GM18951 (cell line): Measurements from ENCODE around the gene ABCG8.

Experiments used
- POLR2A ChIP-seq: IDR thresholded peaks from 4 replicates; pipeline ENCODE4 v1.6.1; 2011; ENCODE audit warnings: mild to moderate bottlenecking; ENCODE audit not compliant: insufficient read length, insufficient read depth; ENCODE audit errors: extremely low read depth
- in situ Hi-C: fragments of 300-500 bp; cut with MboI; formaldehyde crosslinking; loops from one replicate; pipeline ENCODE4 v1.12.0; 2022; ENCODE audit warnings: low sequenced_read_pairs, mixed read lengths, inconsistent platforms; ENCODE audit not compliant: unreplicated experiment

The ABCG8 gene

GRCh38 chr2:43855292-43855691 is 16.5 kb downstream of the ABCG8 start:
- no peak for TF ChIP-seq POLR2A
- in situ Hi-C loops = no loop called here

GRCh38 chr2:43872151-43872550 is 33.4 kb downstream of the ABCG8 start:
- TF ChIP-seq POLR2A = no peak
- in situ Hi-C loops = no loop called here

GRCh38 chr2:43874776-43875451 is 36.1 kb downstream of the ABCG8 start:
- in situ Hi-C loops = no loop called here
- no peak for TF ChIP-seq POLR2A

GRCh38 chr2:43877782-43878464 is 39.2 kb downstream of the ABCG8 start:
- no peak for TF ChIP-seq POLR2A
- in situ Hi-C loops = no loop called here

- TF ChIP-seq POLR2A = no peak
- in situ Hi-C loops = no loop called here
These were observed 40.5 kb downstream of the ABCG8 start for GRCh38 chr2:43879261-43879660.

GRCh38 chr2:43880471-43880870 is 41.7 kb downstream of the ABCG8 start:
- TF ChIP-seq POLR2A = no peak
- in situ Hi-C loops = no loop called here

- in situ Hi-C loops = no loop called here
These were observed 42.2 kb downstream of the ABCG8 start for GRCh38 chr2:43880952-43881351.

GRCh38 chr2:43882312-43882711 is 43.5 kb downstream of the ABCG8 start:
- TF ChIP-seq POLR2A = no peak
- in situ Hi-C loops = no loop called here

More at GRCh38 chr2:43880952-43881351, 42.2 kb downstream of the ABCG8 start:
- no peak for TF ChIP-seq POLR2A

- TF ChIP-seq POLR2A = no peak
- in situ Hi-C loops = no loop called here
These were observed 45.9 kb downstream of the ABCG8 start for GRCh38 chr2:43884689-43885088.

GRCh38 chr2:43885132-43885632 is 46.4 kb downstream of the ABCG8 start:
- in situ Hi-C loops = no loop called here
- no peak for TF ChIP-seq POLR2A

GRCh38 chr2:43887176-43887575 is 48.4 kb downstream of the ABCG8 start:
- in situ Hi-C loops = no loop called here

GRCh38 chr2:43889416-43889815 is 50.6 kb downstream of the ABCG8 start:
- no peak for TF ChIP-seq POLR2A

More at GRCh38 chr2:43887176-43887575, 48.4 kb downstream of the ABCG8 start:
- TF ChIP-seq POLR2A = no peak

GRCh38 chr2:43890855-43891254 is 52.1 kb downstream of the ABCG8 start:
- in situ Hi-C loops = no loop called here
- TF ChIP-seq POLR2A = no peak

More at GRCh38 chr2:43889416-43889815, 50.6 kb downstream of the ABCG8 start:
- in situ Hi-C loops = no loop called here

- in situ Hi-C loops = no loop called here
- no peak for TF ChIP-seq POLR2A
These were observed 56.0 kb downstream of the ABCG8 start for GRCh38 chr2:43894743-43895142.

- in situ Hi-C loops = no loop called here
- no peak for TF ChIP-seq POLR2A
These were observed 58.1 kb downstream of the ABCG8 start for GRCh38 chr2:43896906-43897305.
